GM12874 (cell line): Measurements from ENCODE around the gene MED13L.

Source experiments
- CTCF ChIP-seq: IDR thresholded peaks from 2 replicates; pipeline ENCODE4 v1.5.1; 2011; ENCODE audit warnings: low read depth, mild to moderate bottlenecking, control low read depth, low read length, moderate library complexity; ENCODE audit not compliant: insufficient read depth

MED13L gene

GRCh38 chr12:116248433-116248832 is 29.1 kb downstream of the MED13L start:
- no peak for TF ChIP-seq CTCF

GRCh38 chr12:116247377-116247776 is 30.1 kb downstream of the MED13L start:
- no peak for TF ChIP-seq CTCF

- TF ChIP-seq CTCF, result no peak
These were observed 30.9 kb downstream of the MED13L start for GRCh38 chr12:116246490-116247179.

DNA sequence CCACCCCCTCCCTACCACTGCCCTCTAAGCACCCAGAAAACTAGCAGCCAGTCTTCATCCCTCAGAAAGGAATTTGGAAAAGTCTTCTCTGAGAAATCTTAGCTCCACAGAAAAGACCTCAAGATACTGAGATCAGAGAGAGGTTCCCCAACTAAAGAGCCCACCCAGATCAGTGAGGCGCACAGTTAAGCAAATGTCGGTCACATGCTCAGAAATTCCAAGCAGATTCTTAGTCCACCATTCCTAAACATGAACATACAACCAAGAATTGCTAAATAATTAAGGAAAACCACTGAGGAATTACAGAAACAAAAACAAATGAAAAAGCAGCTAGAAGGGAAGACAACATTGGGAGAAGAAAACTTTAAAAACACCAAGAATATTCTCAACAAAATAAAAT is 32.3 kb downstream of the MED13L start:
- no peak for TF ChIP-seq CTCF

GRCh38 chr12:116244474-116245090 is 32.9 kb downstream of the MED13L start:
- TF ChIP-seq CTCF, result no peak

GRCh38 chr12:116244001-116244400 is 33.5 kb downstream of the MED13L start:
- no peak for TF ChIP-seq CTCF

GRCh38 chr12:116242740-116243139 is 34.8 kb downstream of the MED13L start:
- TF ChIP-seq CTCF, result no peak
